Neural cell (in vitro differentiated cells): ENCODE measurements around the gene CES4A.

Experiments
- CTCF ChIP-seq: fragments of 450-650 bp; IDR thresholded peaks from 2 replicates; pipeline ENCODE4 v1.5.1; 2014; ENCODE audit warnings: antibody characterized with exemption, mild to moderate bottlenecking, moderate library complexity; ENCODE audit not compliant: poor library complexity, severe bottlenecking
- EZH2 ChIP-seq: fragments of 200-600, 300-800 bp; shearing (Covaris generic), sonication (generic); IDR thresholded peaks from 2 replicates; pipeline ENCODE4 v1.6.1; 2014; ENCODE audit warnings: antibody characterized with exemption, low read length, borderline replicate concordance, mild to moderate bottlenecking; ENCODE audit not compliant: insufficient read depth, poor library complexity, severe bottlenecking
- RAD21 ChIP-seq: fragments of 450-650 bp; conservative IDR thresholded peaks from 2 replicates; pipeline ENCODE4 v1.6.1; 2014; ENCODE audit warnings: antibody characterized with exemption, mild to moderate bottlenecking, moderate library complexity
- REST ChIP-seq: IDR thresholded peaks from 2 replicates; pipeline ENCODE4 v1.6.1; 2012; ENCODE audit warnings: borderline replicate concordance

- TF ChIP-seq CTCF, result no peak
- no peak for TF ChIP-seq EZH2
- TF ChIP-seq REST, result no peak
- TF ChIP-seq RAD21, result no peak
Measured at GRCh38 chr16:66942981-66943380, 45.4 kb upstream of the CES4A start.
